Measurements from ENCODE around the gene BMP8A. TPM values are rescaled to one million over a fixed set of nuclear protein-coding genes. Genes with fewer than 3 reads are reported as not detected.

BMP8A gene
- total and polyA plus RNA-seq, 8 donors, result 0.37 to 0.82 (median 0.64) TPM

DNA sequence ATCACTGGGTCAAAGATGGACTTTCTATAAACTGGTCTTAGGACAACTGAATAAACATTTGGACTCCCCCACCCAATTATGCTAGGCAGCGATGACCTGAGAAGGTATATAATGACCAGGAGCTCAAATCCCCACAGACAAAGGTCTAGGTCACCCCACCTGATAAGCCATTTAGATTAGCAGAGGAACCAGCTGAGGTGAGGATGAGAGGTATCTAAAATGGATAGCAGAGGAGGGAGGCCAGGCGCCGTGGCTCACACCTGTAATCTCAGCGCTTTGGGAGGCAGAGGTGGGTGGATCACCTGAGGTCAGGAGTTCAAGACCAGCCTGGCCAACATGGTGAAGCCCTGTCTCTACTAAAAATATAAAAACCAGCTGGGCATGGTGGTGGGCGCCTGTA, 51.5 kb downstream of the BMP8A start:
- intact Hi-C loops (cut with DNase I), result no loop called here
- no peak for DNase-seq
- ATAC-seq, result no peak
- Histone ChIP-seq H3K36me3 (peaks cover 0 to 61% of the 10 kb centered on the region in 2 donors), H3K4me1 (peaks cover 0 to 7% of the 10 kb centered on the region in 2 donors), H3K27me3 (no peaks in the 10 kb centered on the region), H3K27ac (no peak overlapping the region), H3K9me3 (no peaks in the 10 kb centered on the region), H3K4me3 (no peak overlapping the region)
- TF ChIP-seq, protein P1, sequence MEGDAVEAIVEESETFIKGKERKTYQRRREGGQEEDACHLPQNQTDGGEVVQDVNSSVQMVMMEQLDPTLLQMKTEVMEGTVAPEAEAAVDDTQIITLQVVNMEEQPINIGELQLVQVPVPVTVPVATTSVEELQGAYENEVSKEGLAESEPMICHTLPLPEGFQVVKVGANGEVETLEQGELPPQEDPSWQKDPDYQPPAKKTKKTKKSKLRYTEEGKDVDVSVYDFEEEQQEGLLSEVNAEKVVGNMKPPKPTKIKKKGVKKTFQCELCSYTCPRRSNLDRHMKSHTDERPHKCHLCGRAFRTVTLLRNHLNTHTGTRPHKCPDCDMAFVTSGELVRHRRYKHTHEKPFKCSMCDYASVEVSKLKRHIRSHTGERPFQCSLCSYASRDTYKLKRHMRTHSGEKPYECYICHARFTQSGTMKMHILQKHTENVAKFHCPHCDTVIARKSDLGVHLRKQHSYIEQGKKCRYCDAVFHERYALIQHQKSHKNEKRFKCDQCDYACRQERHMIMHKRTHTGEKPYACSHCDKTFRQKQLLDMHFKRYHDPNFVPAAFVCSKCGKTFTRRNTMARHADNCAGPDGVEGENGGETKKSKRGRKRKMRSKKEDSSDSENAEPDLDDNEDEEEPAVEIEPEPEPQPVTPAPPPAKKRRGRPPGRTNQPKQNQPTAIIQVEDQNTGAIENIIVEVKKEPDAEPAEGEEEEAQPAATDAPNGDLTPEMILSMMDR (IDR thresholded peaks at IDR 0.05), result no peak

- H3K27me3 ChIP-seq, result no peaks in the 10 kb centered on the region
- TF ChIP-seq, protein P1 (IDR thresholded peaks at IDR 0.05), result no peak
- no peaks in the 10 kb centered on the region for H3K9me3 ChIP-seq
- peaks cover 0 to 3% of the 10 kb centered on the region in 2 donors for H3K4me1 ChIP-seq
- H3K27ac ChIP-seq, result no peak overlapping the region
- ATAC-seq (peak; percentile 16), DNase-seq (no peak)
- intact Hi-C loops (cut with DNase I), result no loop called here
- no peak overlapping the region for H3K4me3 ChIP-seq
- H3K36me3 ChIP-seq, result peaks cover 0 to 55% of the 10 kb centered on the region in 2 donors
These were observed 52.9 kb downstream of the BMP8A start for GRCh38 chr1:39544327-39544726.

- Histone ChIP-seq H3K9me3 (no peaks in the 10 kb centered on the region), H3K27me3 (no peaks in the 10 kb centered on the region), H3K4me3 (no peak overlapping the region), H3K36me3 (peaks cover 0 to 51% of the 10 kb centered on the region in 2 donors), H3K4me1 (no peaks in the 10 kb centered on the region), H3K27ac (no peak overlapping the region)
- intact Hi-C loops (cut with DNase I), result no loop called here
- DNase-seq, result no peak
- TF ChIP-seq, protein P1 (IDR thresholded peaks at IDR 0.05), result no peak
- no peak for ATAC-seq
These were observed 54.1 kb downstream of the BMP8A start for GRCh38 chr1:39545531-39545930.

- intact Hi-C loops (cut with DNase I), result no loop called here
- TF ChIP-seq, protein P1 (IDR thresholded peaks at IDR 0.05), result no peak
- H3K9me3 ChIP-seq, result no peaks in the 10 kb centered on the region
- no peak for DNase-seq
- H3K4me1 ChIP-seq, result no peaks in the 10 kb centered on the region
- peaks cover 0 to 45% of the 10 kb centered on the region in 2 donors for H3K36me3 ChIP-seq
- no peak for ATAC-seq
- H3K27me3 ChIP-seq, result no peaks in the 10 kb centered on the region
- H3K4me3 ChIP-seq, result no peak overlapping the region
- no peak overlapping the region for H3K27ac ChIP-seq
These were observed 62.8 kb downstream of the BMP8A start for GRCh38 chr1:39554277-39554676.

DNA sequence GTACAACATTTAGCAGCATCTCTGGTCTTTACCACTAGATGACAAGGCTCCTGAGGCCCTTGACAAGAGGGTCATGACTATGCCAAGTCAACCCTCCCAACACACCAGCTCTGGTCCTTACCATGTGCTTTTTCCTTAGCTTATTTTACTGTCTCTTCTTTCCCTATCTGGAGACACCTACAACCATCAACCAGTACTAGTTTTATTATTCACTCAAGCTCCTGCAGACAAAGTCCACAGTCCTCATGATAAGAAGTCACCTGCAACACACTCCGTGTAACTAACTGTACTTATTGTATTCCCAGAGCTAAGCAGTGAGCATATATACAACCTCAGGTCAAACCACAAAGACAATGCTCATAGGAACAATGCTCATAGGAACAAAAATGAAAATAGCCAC, 69.8 kb downstream of the BMP8A start:
- no peak for ATAC-seq
- Histone ChIP-seq H3K27ac (no peak overlapping the region), H3K9me3 (no peaks in the 10 kb centered on the region), H3K4me1 (no peaks in the 10 kb centered on the region), H3K36me3 (peaks cover 4 to 82% of the 10 kb centered on the region in 2 donors), H3K27me3 (no peaks in the 10 kb centered on the region), H3K4me3 (no peak overlapping the region)
- intact Hi-C loops (cut with DNase I), result no loop called here
- DNase-seq, result no peak
- TF ChIP-seq, protein P1 (IDR thresholded peaks at IDR 0.05), result no peak
